Measurements from ENCODE around the gene HPSE2. TPM values are rescaled to one million over a fixed set of nuclear protein-coding genes. Genes with fewer than 3 reads are reported as not detected.

Gene HPSE2
- total and polyA plus RNA-seq, 2 of the 13 experiments (the other 11 are each of a cell fraction or from before 2014, with no cell fraction given): 0.01 TPM; not detected in 1

- TF ChIP-seq, protein P1, sequence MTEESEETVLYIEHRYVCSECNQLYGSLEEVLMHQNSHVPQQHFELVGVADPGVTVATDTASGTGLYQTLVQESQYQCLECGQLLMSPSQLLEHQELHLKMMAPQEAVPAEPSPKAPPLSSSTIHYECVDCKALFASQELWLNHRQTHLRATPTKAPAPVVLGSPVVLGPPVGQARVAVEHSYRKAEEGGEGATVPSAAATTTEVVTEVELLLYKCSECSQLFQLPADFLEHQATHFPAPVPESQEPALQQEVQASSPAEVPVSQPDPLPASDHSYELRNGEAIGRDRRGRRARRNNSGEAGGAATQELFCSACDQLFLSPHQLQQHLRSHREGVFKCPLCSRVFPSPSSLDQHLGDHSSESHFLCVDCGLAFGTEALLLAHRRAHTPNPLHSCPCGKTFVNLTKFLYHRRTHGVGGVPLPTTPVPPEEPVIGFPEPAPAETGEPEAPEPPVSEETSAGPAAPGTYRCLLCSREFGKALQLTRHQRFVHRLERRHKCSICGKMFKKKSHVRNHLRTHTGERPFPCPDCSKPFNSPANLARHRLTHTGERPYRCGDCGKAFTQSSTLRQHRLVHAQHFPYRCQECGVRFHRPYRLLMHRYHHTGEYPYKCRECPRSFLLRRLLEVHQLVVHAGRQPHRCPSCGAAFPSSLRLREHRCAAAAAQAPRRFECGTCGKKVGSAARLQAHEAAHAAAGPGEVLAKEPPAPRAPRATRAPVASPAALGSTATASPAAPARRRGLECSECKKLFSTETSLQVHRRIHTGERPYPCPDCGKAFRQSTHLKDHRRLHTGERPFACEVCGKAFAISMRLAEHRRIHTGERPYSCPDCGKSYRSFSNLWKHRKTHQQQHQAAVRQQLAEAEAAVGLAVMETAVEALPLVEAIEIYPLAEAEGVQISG (CRISPR knock-in tag; IDR thresholded peaks at IDR 0.05): peak; percentile 76
- peak; percentile 25; the same call in 1 of the 2 replicates for TF ChIP-seq GABPA (IDR thresholded peaks at IDR 0.05; ENCODE audit: low read depth, low read length)
- TF ChIP-seq GABPA (CRISPR knock-in tag; IDR thresholded peaks at IDR 0.05; ENCODE audit: low read depth): peak; percentile 22; the same call in 1 of the 2 replicates
- TF ChIP-seq, protein P2, sequence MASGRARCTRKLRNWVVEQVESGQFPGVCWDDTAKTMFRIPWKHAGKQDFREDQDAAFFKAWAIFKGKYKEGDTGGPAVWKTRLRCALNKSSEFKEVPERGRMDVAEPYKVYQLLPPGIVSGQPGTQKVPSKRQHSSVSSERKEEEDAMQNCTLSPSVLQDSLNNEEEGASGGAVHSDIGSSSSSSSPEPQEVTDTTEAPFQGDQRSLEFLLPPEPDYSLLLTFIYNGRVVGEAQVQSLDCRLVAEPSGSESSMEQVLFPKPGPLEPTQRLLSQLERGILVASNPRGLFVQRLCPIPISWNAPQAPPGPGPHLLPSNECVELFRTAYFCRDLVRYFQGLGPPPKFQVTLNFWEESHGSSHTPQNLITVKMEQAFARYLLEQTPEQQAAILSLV (CRISPR knock-in tag; IDR thresholded peaks at IDR 0.05; ENCODE audit: borderline replicate concordance): peak; percentile 52; the same call in 1 of the 2 replicates
- TF ChIP-seq TBL1XR1 (IDR thresholded peaks at IDR 0.05; ENCODE audit: borderline replicate concordance, low read length, partially characterized antibody): no peak
- no peak for TF ChIP-seq SSRP1 (CRISPR knock-in tag; IDR thresholded peaks at IDR 0.05)
- TF ChIP-seq NCOA2 (CRISPR knock-in tag; IDR thresholded peaks at IDR 0.05): no peak
- no peak for TF ChIP-seq EZH2 (conservative IDR thresholded peaks at IDR 0.05; ENCODE audit: low read depth, low read length)
- no peak for TF ChIP-seq FOXJ3 (CRISPR knock-in tag; IDR thresholded peaks at IDR 0.05; ENCODE audit: borderline replicate concordance)
- TF ChIP-seq ISX (CRISPR knock-in tag; conservative IDR thresholded peaks at IDR 0.05): peak; percentile 42; the same call in 1 of the 2 replicates
- TF ChIP-seq SMARCC2 (IDR thresholded peaks at IDR 0.05): no peak
- peak; percentile 80; the same call in 1 of the 2 replicates for TF ChIP-seq ZNF766 (CRISPR knock-in tag; IDR thresholded peaks at IDR 0.05; ENCODE audit: borderline replicate concordance)
- peak; percentile 22; the same call in 1 of the 2 replicates for TF ChIP-seq NKX3-1 (CRISPR knock-in tag; IDR thresholded peaks at IDR 0.05)
- TF ChIP-seq ZNF12 (CRISPR knock-in tag; IDR thresholded peaks at IDR 0.05): no peak
- no peak for TF ChIP-seq BORCS8-MEF2B (CRISPR knock-in tag; IDR thresholded peaks at IDR 0.05)
- TF ChIP-seq HDAC1 (CRISPR knock-in tag; IDR thresholded peaks at IDR 0.05): peak; percentile 85
- TF ChIP-seq NR1H2 (CRISPR knock-in tag; IDR thresholded peaks at IDR 0.05; ENCODE audit: borderline replicate concordance, low read depth): no peak
- peak; percentile 53; the same call in 1 of the 2 replicates for TF ChIP-seq ZBTB7A (CRISPR knock-in tag; IDR thresholded peaks at IDR 0.05)
- TF ChIP-seq AGO1 (IDR thresholded peaks at IDR 0.05; ENCODE audit: low read depth, low read length, poor library complexity, severe bottlenecking): peak; percentile 53
- TF ChIP-seq PHF8 (CRISPR knock-in tag; IDR thresholded peaks at IDR 0.05): peak; percentile 93
- TF ChIP-seq MAX (IDR thresholded peaks at IDR 0.05): peak; percentile 82
- no peak for TF ChIP-seq PTBP1 (IDR thresholded peaks at IDR 0.05; ENCODE audit: low read depth, low read length, poor library complexity, severe bottlenecking)
- TF ChIP-seq ZBTB4 (CRISPR knock-in tag; IDR thresholded peaks at IDR 0.05; ENCODE audit: borderline replicate concordance): no peak
- TF ChIP-seq JUN (CRISPR knock-in tag; IDR thresholded peaks at IDR 0.05): no peak
- no peak for TF ChIP-seq ZNF615 (CRISPR knock-in tag; IDR thresholded peaks at IDR 0.05; ENCODE audit: borderline replicate concordance)
Measured at GRCh38 chr10:98446661-98447221, 788.9 kb downstream of the HPSE2 start, which contains the start of gene HPS1 (continued).
